Measurements from ENCODE around the gene TTC28.

Gene TTC28

GRCh38 chr22:28268850-28269249 lies 410.8 kb downstream of the TTC28 start:
- no peak for DNase-seq (ENCODE audit: low read depth)

- DNase-seq (ENCODE audit: low read depth): no peak
These were observed 411.5 kb downstream of the TTC28 start for GRCh38 chr22:28268171-28268570.

- no peak for DNase-seq (ENCODE audit: low read depth)
These were observed 419.0 kb downstream of the TTC28 start for GRCh38 chr22:28260619-28261018.

GRCh38 chr22:28259774-28260312 lies 419.8 kb downstream of the TTC28 start:
- no peak for DNase-seq (ENCODE audit: low read depth)

- no peak for DNase-seq (ENCODE audit: low read depth)
These were observed 425.2 kb downstream of the TTC28 start for GRCh38 chr22:28254396-28254795.

GRCh38 chr22:28252539-28252938 lies 427.1 kb downstream of the TTC28 start:
- no peak for DNase-seq (ENCODE audit: low read depth)

GRCh38 chr22:28250036-28250695 lies 429.5 kb downstream of the TTC28 start:
- DNase-seq (ENCODE audit: low read depth): no peak

GRCh38 chr22:28249402-28249801 lies 430.2 kb downstream of the TTC28 start:
- DNase-seq (ENCODE audit: low read depth): no peak

- DNase-seq (ENCODE audit: low read depth): no peak
These were observed 431.8 kb downstream of the TTC28 start for GRCh38 chr22:28247667-28248363.

- DNase-seq (ENCODE audit: low read depth): no peak
These were observed 432.5 kb downstream of the TTC28 start for GRCh38 chr22:28247136-28247535.

- DNase-seq (ENCODE audit: low read depth): no peak
These were observed 433.2 kb downstream of the TTC28 start for GRCh38 chr22:28246397-28246796.

GRCh38 chr22:28245579-28246224 lies 433.9 kb downstream of the TTC28 start:
- no peak for DNase-seq (ENCODE audit: low read depth)

- no peak for DNase-seq (ENCODE audit: low read depth)
These were observed 434.9 kb downstream of the TTC28 start for GRCh38 chr22:28244757-28245156.

GRCh38 chr22:28243539-28243938 lies 436.1 kb downstream of the TTC28 start:
- DNase-seq (ENCODE audit: low read depth): no peak

GRCh38 chr22:28241656-28242290 lies 437.9 kb downstream of the TTC28 start:
- no peak for DNase-seq (ENCODE audit: low read depth)

GRCh38 chr22:28239941-28240340 lies 439.7 kb downstream of the TTC28 start:
- DNase-seq (ENCODE audit: low read depth): no peak

GRCh38 chr22:28237783-28238182 lies 441.9 kb downstream of the TTC28 start:
- no peak for DNase-seq (ENCODE audit: low read depth)

GRCh38 chr22:28237112-28237511 lies 442.5 kb downstream of the TTC28 start:
- DNase-seq (ENCODE audit: low read depth): no peak

- DNase-seq (ENCODE audit: low read depth): no peak
These were observed 447.4 kb downstream of the TTC28 start for GRCh38 chr22:28232204-28232603.

- DNase-seq (ENCODE audit: low read depth): no peak
These were observed 448.2 kb downstream of the TTC28 start for GRCh38 chr22:28231441-28231840.

- DNase-seq (ENCODE audit: low read depth): no peak
These were observed 449.0 kb downstream of the TTC28 start for GRCh38 chr22:28230671-28231070.
